Rectal smooth muscle tissue (tissue), 1 donor: ENCODE data around the gene TARBP1.

Source experiments
- H3K27ac ChIP-seq: one replicate; pipeline ENCODE4 v1.7.0; 2013; ENCODE audit warnings: low read depth, low read length, inconsistent platforms
- H3K27me3 ChIP-seq: one replicate; pipeline ENCODE4 v1.7.0; 2013; ENCODE audit warnings: low read length; ENCODE audit not compliant: control insufficient read depth, insufficient read depth
- H3K36me3 ChIP-seq: one replicate; pipeline ENCODE4 v1.7.0; 2013; ENCODE audit warnings: low read length; ENCODE audit not compliant: control insufficient read depth, insufficient read depth
- H3K4me1 ChIP-seq: one replicate; pipeline ENCODE4 v1.7.0; 2013; ENCODE audit warnings: low read length; ENCODE audit not compliant: control insufficient read depth, insufficient read depth
- H3K4me3 ChIP-seq: one replicate; pipeline ENCODE4 v1.7.0; 2013; ENCODE audit warnings: low read length
- H3K9ac ChIP-seq: one replicate; pipeline ENCODE4 v1.7.0; 2013; ENCODE audit warnings: low read length

Gene TARBP1

GRCh38 chr1:234435620-234436019 lies 43.4 kb downstream of the TARBP1 start:
- no peak overlapping the region for H3K27ac ChIP-seq
- no peaks in the 10 kb centered on the region for H3K27me3 ChIP-seq
- H3K4me3 ChIP-seq: no peak overlapping the region
- H3K4me1 ChIP-seq: no peaks in the 10 kb centered on the region
- no peak overlapping the region for H3K9ac ChIP-seq
- peaks cover 9% of the 10 kb centered on the region for H3K36me3 ChIP-seq

GRCh38 chr1:234434706-234435105 lies 44.3 kb downstream of the TARBP1 start:
- Histone ChIP-seq H3K4me3 (no peak overlapping the region), H3K27me3 (no peaks in the 10 kb centered on the region), H3K36me3 (peaks cover 12% of the 10 kb centered on the region), H3K9ac (no peak overlapping the region), H3K27ac (no peak overlapping the region), H3K4me1 (no peaks in the 10 kb centered on the region)

GRCh38 chr1:234433563-234434285 lies 45.3 kb downstream of the TARBP1 start:
- Histone ChIP-seq H3K4me1 (no peaks in the 10 kb centered on the region), H3K27ac (no peak overlapping the region), H3K4me3 (no peak overlapping the region), H3K27me3 (no peaks in the 10 kb centered on the region), H3K36me3 (peaks cover 15% of the 10 kb centered on the region), H3K9ac (no peak overlapping the region)

- no peaks in the 10 kb centered on the region for H3K4me1 ChIP-seq
- H3K4me3 ChIP-seq: no peak overlapping the region
- no peak overlapping the region for H3K27ac ChIP-seq
- peaks cover 12% of the 10 kb centered on the region for H3K36me3 ChIP-seq
- no peak overlapping the region for H3K9ac ChIP-seq
- no peaks in the 10 kb centered on the region for H3K27me3 ChIP-seq
Observed at GRCh38 chr1:234431255-234431654, 47.7 kb downstream of the TARBP1 start.

GRCh38 chr1:234430691-234431090 lies 48.3 kb downstream of the TARBP1 start:
- Histone ChIP-seq H3K9ac (no peak overlapping the region), H3K4me1 (no peaks in the 10 kb centered on the region), H3K27ac (no peak overlapping the region), H3K27me3 (no peaks in the 10 kb centered on the region), H3K36me3 (peaks cover 12% of the 10 kb centered on the region), H3K4me3 (no peak overlapping the region)

GRCh38 chr1:234429434-234429806 lies 49.6 kb downstream of the TARBP1 start:
- H3K9ac ChIP-seq: no peak overlapping the region
- peaks cover 11% of the 10 kb centered on the region for H3K36me3 ChIP-seq
- no peaks in the 10 kb centered on the region for H3K4me1 ChIP-seq
- no peak overlapping the region for H3K27ac ChIP-seq
- H3K4me3 ChIP-seq: no peak overlapping the region
- no peaks in the 10 kb centered on the region for H3K27me3 ChIP-seq

GRCh38 chr1:234427950-234428646 lies 50.9 kb downstream of the TARBP1 start:
- Histone ChIP-seq H3K36me3 (peaks cover 14% of the 10 kb centered on the region), H3K4me3 (no peak overlapping the region), H3K27me3 (no peaks in the 10 kb centered on the region), H3K4me1 (no peaks in the 10 kb centered on the region), H3K27ac (no peak overlapping the region), H3K9ac (no peak overlapping the region)

- Histone ChIP-seq H3K36me3 (peaks cover 7% of the 10 kb centered on the region), H3K9ac (no peak overlapping the region), H3K4me3 (no peak overlapping the region), H3K27ac (no peak overlapping the region), H3K4me1 (no peaks in the 10 kb centered on the region), H3K27me3 (no peaks in the 10 kb centered on the region)
Observed at GRCh38 chr1:234413990-234414389, 65.0 kb downstream of the TARBP1 start.

GRCh38 chr1:234413485-234413884 lies 65.5 kb downstream of the TARBP1 start:
- no peak overlapping the region for H3K4me3 ChIP-seq
- H3K4me1 ChIP-seq: no peaks in the 10 kb centered on the region
- peaks cover 7% of the 10 kb centered on the region for H3K36me3 ChIP-seq
- H3K27me3 ChIP-seq: no peaks in the 10 kb centered on the region
- no peak overlapping the region for H3K9ac ChIP-seq
- no peak overlapping the region for H3K27ac ChIP-seq

- Histone ChIP-seq H3K4me1 (no peaks in the 10 kb centered on the region), H3K36me3 (peaks cover 7% of the 10 kb centered on the region), H3K9ac (no peak overlapping the region), H3K27me3 (no peaks in the 10 kb centered on the region), H3K4me3 (no peak overlapping the region), H3K27ac (no peak overlapping the region)
Observed at GRCh38 chr1:234412830-234413229, 66.1 kb downstream of the TARBP1 start.

- Histone ChIP-seq H3K36me3 (peaks cover 9% of the 10 kb centered on the region), H3K4me3 (no peak overlapping the region), H3K27ac (no peak overlapping the region), H3K4me1 (no peaks in the 10 kb centered on the region), H3K27me3 (no peaks in the 10 kb centered on the region), H3K9ac (no peak overlapping the region)
Observed at GRCh38 chr1:234409328-234409727, 69.7 kb downstream of the TARBP1 start.

GRCh38 chr1:234408757-234409156 lies 70.2 kb downstream of the TARBP1 start:
- Histone ChIP-seq H3K9ac (no peak overlapping the region), H3K4me1 (no peaks in the 10 kb centered on the region), H3K36me3 (peaks cover 10% of the 10 kb centered on the region), H3K27ac (no peak overlapping the region), H3K27me3 (no peaks in the 10 kb centered on the region), H3K4me3 (no peak overlapping the region)

GRCh38 chr1:234406871-234407270 lies 72.1 kb downstream of the TARBP1 start:
- Histone ChIP-seq H3K9ac (no peak overlapping the region), H3K36me3 (peaks cover 10% of the 10 kb centered on the region), H3K27ac (no peak overlapping the region), H3K27me3 (no peaks in the 10 kb centered on the region), H3K4me3 (no peak overlapping the region), H3K4me1 (no peaks in the 10 kb centered on the region)
